Myocyte (in vitro differentiated cells): Measurements from ENCODE around the gene FIGNL2. TPM values are rescaled to one million over a fixed set of nuclear protein-coding genes. Genes with fewer than 3 reads are reported as not detected.

Experiments used
- DNase-seq: peaks from one replicate; pipeline ENCODE4 v3.0.0-alpha.2; 2012; ENCODE audit warnings: low read depth
- total RNA-seq: library from RNA; depleted of rRNA; stranded (reverse); fragments of >200 nt; gene quantifications from 2 replicates; pipeline ENCODE4 v1.2.3, GENCODE V29; 2014

The FIGNL2 gene
- total RNA-seq, 1 donor from 2014 or later, result 0.11 TPM

DNA sequence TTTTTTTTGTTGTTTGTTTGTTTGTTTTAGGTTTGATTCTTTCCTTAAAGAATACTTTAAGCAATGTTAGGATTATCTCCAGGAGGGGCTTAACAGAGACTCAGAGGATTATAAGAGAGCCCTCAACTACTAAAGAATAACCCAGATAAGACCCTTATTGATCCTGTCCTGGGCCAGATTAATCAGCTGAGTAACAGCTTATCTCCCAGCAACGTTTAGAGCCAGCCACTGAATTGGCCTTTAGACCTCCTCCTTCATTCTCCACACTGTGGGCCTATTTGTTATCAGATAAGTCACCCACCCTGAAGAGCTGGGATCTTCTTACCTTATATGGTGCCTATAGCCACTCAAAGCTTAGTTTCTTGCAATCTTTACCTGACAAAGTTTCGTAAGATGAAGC lies 71.1 kb downstream of the FIGNL2 start:
- DNase-seq, result no peak

- DNase-seq, result no peak
These were observed 73.6 kb downstream of the FIGNL2 start for GRCh38 chr12:51774933-51775332.

DNA sequence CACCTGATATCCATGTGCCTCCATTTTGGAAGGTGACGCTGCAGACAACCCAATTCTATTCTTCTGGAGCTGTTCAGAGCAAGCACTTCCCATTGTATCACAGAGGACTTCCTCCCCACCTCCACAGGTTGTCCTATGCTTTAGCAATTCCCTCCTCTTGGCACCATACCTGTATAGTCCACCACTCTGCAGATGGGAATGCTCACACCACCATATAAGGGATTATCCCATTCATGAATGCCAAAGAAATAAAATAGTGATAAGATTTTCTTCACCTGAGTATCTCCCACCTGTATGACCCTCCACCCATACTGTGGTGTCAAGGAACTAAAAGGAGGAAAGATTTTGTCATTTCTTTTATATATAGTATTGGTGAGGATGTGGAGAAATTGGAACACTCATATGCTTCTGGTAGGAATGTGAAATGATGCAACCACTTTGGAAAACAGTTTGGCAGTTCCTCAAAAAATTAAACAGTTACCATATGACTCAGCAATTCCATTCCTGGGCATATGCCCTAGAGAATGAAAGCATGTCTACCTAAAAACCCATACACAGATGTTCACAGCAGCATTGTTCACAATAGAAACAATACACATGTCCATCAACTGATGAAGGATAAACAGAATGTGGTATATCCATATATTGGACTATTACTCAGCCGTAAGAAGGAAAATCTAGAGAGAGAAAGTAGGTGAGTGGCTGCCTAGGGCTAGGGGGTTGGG lies 75.2 kb downstream of the FIGNL2 start:
- peak; percentile 58 for DNase-seq

GRCh38 chr12:51771008-51771407 lies 77.5 kb downstream of the FIGNL2 start:
- DNase-seq, result peak; percentile 69

Other genes with a start within 250 kb of the FIGNL2 start
- not detected in 2 replicates for gene ANKRD33, start 39.4 kb upstream of the FIGNL2 start, total RNA-seq
- gene ACVRL1, start 58.8 kb upstream of the FIGNL2 start, total RNA-seq, result 0.52 and 0.78 TPM in 2 replicates
- gene ACVR1B, start 103.0 kb upstream of the FIGNL2 start, total RNA-seq, result 8.1 and 9.6 TPM in 2 replicates
- gene TAMALIN, start 158.2 kb upstream of the FIGNL2 start, total RNA-seq, result 64.9 and 96.8 TPM in 2 replicates
- gene NR4A1, start 202.7 kb upstream of the FIGNL2 start, total RNA-seq, result 3.4 and 5.5 TPM in 2 replicates
- 93.8 and 105 TPM in 2 replicates for gene ATG101, start 221.3 kb upstream of the FIGNL2 start, total RNA-seq
- gene SMIM41, start 231.0 kb upstream of the FIGNL2 start, total RNA-seq, result not detected in 2 replicates